Measurements from ENCODE around the gene TTLL11. TPM values are rescaled to one million over a fixed set of nuclear protein-coding genes. Genes with fewer than 3 reads are reported as not detected.

The TTLL11 gene
- total and polyA plus RNA-seq, 4 donors = 12.3 to 21.1 (median 19.1) TPM

DNA sequence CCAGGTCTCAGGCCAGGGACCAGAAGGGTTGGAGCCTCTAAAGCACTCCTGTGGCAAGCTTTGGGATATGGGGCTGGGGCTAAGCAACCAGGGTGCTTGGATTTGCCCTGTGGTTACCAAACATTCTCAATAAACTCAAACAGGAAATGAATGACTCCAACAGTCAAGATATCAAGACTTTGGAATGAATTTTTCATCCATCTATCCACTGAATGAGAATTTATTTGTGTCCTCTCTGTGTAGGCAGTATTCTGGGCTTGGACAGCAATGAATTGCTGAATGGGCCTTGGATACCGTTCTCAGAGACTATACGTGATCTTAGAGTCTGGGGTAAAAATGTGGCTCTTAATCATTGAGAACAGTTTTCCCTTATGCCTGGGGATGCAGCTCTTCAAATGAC is 229.2 kb downstream of the TTLL11 start:
- Histone ChIP-seq H3K27me3 (ENCODE audit: control insufficient read depth, insufficient read depth, low read length) (no peaks in the 10 kb centered on the region), H3K36me3 (ENCODE audit: control insufficient read depth, insufficient read depth, low read length) (peaks cover 5% of the 10 kb centered on the region), H3K27ac (ENCODE audit: low read depth, low read length) (no peak overlapping the region), H3K9me3 (ENCODE audit: control insufficient read depth, insufficient read depth, low read length) (no peaks in the 10 kb centered on the region), H3K4me3 (ENCODE audit: low read depth, low read length) (no peak overlapping the region), H3K4me1 (ENCODE audit: control insufficient read depth, insufficient read depth, low read length) (peaks cover 17% of the 10 kb centered on the region)
- peak in 1 of 6 donors; percentile 40 for DNase-seq (ENCODE audit: low read depth in 4 of 6, low spot score in 6 of 6)
- WGBS (ENCODE audit: insufficient coverage) = 37% methylated on average over 2 of the region's 2 CpGs

- Histone ChIP-seq H3K9me3 (ENCODE audit: control insufficient read depth, insufficient read depth, low read length) (no peaks in the 10 kb centered on the region), H3K4me3 (ENCODE audit: low read depth, low read length) (no peak overlapping the region), H3K27ac (ENCODE audit: low read depth, low read length) (no peak overlapping the region), H3K36me3 (ENCODE audit: control insufficient read depth, insufficient read depth, low read length) (peaks cover 9% of the 10 kb centered on the region), H3K4me1 (ENCODE audit: control insufficient read depth, insufficient read depth, low read length) (peaks cover 30% of the 10 kb centered on the region), H3K27me3 (ENCODE audit: control insufficient read depth, insufficient read depth, low read length) (no peaks in the 10 kb centered on the region)
- DNase-seq (ENCODE audit: low read depth in 4 of 6, low spot score in 6 of 6) = peak in 2 of 6 donors; percentile 56 to 66
- 38% methylated on average over 16 of the region's 19 CpGs for WGBS (ENCODE audit: insufficient coverage)
Measured at GRCh38 chr9:121862371-121863332, 230.5 kb downstream of the TTLL11 start.

DNA sequence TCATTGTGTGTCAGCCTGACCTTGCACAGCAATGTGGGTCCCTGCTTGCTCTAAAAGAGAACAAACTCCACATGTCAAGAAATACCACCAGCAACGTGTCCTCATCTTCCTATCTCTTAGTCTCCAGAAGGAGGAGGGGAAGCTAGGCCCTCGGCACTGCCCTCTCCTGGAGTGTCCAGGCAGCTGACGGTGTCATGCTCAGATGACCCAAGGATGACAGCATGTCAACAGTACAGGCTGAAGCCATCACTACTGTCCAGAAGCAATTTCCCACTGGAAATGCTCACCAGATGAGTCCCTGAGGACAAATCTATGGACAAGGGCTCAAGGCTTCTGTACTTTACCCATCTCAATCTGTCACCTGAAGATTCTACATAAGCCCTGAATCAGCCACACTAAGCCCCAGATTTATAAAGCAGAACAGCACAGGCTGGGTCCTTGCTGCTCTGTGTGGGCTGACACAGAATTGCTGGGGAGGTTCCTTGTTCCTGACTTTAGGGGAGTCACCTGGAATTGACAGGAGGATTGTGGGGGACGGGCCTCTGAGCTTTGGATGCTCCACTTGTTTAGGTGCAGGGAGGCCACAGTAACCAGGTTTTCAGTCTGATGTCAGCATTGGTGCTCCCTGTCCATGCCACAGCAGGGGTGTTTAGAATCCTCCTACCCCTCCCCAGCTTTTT is 231.5 kb downstream of the TTLL11 start:
- WGBS (ENCODE audit: insufficient coverage) = 74% methylated on average over 4 of the region's 4 CpGs
- peaks cover 33% of the 10 kb centered on the region for H3K4me1 ChIP-seq (ENCODE audit: control insufficient read depth, insufficient read depth, low read length)
- H3K36me3 ChIP-seq (ENCODE audit: control insufficient read depth, insufficient read depth, low read length) = peaks cover 9% of the 10 kb centered on the region
- H3K9me3 ChIP-seq (ENCODE audit: control insufficient read depth, insufficient read depth, low read length) = no peaks in the 10 kb centered on the region
- no peak for DNase-seq (ENCODE audit: low read depth in 4 of 6, low spot score in 6 of 6)
- H3K27ac ChIP-seq (ENCODE audit: low read depth, low read length) = no peak overlapping the region
- no peak overlapping the region for H3K4me3 ChIP-seq (ENCODE audit: low read depth, low read length)
- no peaks in the 10 kb centered on the region for H3K27me3 ChIP-seq (ENCODE audit: control insufficient read depth, insufficient read depth, low read length)

- Histone ChIP-seq H3K9me3 (ENCODE audit: control insufficient read depth, insufficient read depth, low read length) (no peaks in the 10 kb centered on the region), H3K4me3 (ENCODE audit: low read depth, low read length) (no peak overlapping the region), H3K4me1 (ENCODE audit: control insufficient read depth, insufficient read depth, low read length) (peaks cover 33% of the 10 kb centered on the region), H3K27ac (ENCODE audit: low read depth, low read length) (no peak overlapping the region), H3K27me3 (ENCODE audit: control insufficient read depth, insufficient read depth, low read length) (no peaks in the 10 kb centered on the region), H3K36me3 (ENCODE audit: control insufficient read depth, insufficient read depth, low read length) (peaks cover 9% of the 10 kb centered on the region)
- WGBS (ENCODE audit: insufficient coverage) = 57% methylated on average over 1 of the region's 2 CpGs
- no peak for DNase-seq (ENCODE audit: low read depth in 4 of 6, low spot score in 6 of 6)
Measured at GRCh38 chr9:121860744-121861143, 232.4 kb downstream of the TTLL11 start.

GRCh38 chr9:121860213-121860612 is 232.9 kb downstream of the TTLL11 start:
- DNase-seq (ENCODE audit: low read depth in 4 of 6, low spot score in 6 of 6) = no peak
- Histone ChIP-seq H3K27me3 (ENCODE audit: control insufficient read depth, insufficient read depth, low read length) (no peaks in the 10 kb centered on the region), H3K36me3 (ENCODE audit: control insufficient read depth, insufficient read depth, low read length) (peaks cover 9% of the 10 kb centered on the region), H3K4me3 (ENCODE audit: low read depth, low read length) (no peak overlapping the region), H3K27ac (ENCODE audit: low read depth, low read length) (no peak overlapping the region), H3K9me3 (ENCODE audit: control insufficient read depth, insufficient read depth, low read length) (no peaks in the 10 kb centered on the region), H3K4me1 (ENCODE audit: control insufficient read depth, insufficient read depth, low read length) (peaks cover 33% of the 10 kb centered on the region)
- WGBS (ENCODE audit: insufficient coverage) = 86% methylated on average over 3 of the region's 3 CpGs

DNA sequence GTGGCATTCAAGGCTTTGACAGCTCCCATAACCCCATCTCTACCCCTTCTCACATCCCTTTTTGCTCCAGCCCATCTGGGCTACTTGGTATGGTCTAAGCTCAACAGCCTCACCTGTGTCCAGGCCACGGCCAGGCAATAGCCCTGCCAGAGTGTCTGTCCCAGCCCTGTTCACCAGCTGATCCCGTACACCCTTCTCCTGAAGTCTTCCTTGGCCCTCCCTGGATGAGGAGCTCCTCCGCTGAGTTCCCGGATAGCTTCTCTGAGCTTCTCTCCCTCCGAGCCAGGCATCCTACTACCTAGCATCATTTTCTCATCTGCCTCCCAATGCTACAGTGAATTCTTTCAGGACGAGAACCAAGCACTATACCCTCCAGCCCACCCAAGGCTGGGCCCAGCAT is 233.5 kb downstream of the TTLL11 start:
- no peak overlapping the region for H3K4me3 ChIP-seq (ENCODE audit: low read depth, low read length)
- 76% methylated on average over 4 of the region's 6 CpGs for WGBS (ENCODE audit: insufficient coverage)
- no peaks in the 10 kb centered on the region for H3K9me3 ChIP-seq (ENCODE audit: control insufficient read depth, insufficient read depth, low read length)
- H3K27ac ChIP-seq (ENCODE audit: low read depth, low read length) = no peak overlapping the region
- H3K36me3 ChIP-seq (ENCODE audit: control insufficient read depth, insufficient read depth, low read length) = peaks cover 9% of the 10 kb centered on the region
- DNase-seq (ENCODE audit: low read depth in 4 of 6, low spot score in 6 of 6) = no peak
- no peaks in the 10 kb centered on the region for H3K27me3 ChIP-seq (ENCODE audit: control insufficient read depth, insufficient read depth, low read length)
- H3K4me1 ChIP-seq (ENCODE audit: control insufficient read depth, insufficient read depth, low read length) = peaks cover 33% of the 10 kb centered on the region

GRCh38 chr9:121858788-121859187 is 234.3 kb downstream of the TTLL11 start:
- peaks cover 33% of the 10 kb centered on the region for H3K4me1 ChIP-seq (ENCODE audit: control insufficient read depth, insufficient read depth, low read length)
- DNase-seq (ENCODE audit: low read depth in 4 of 6, low spot score in 6 of 6) = no peak
- WGBS (ENCODE audit: insufficient coverage) = 92% methylated on average over 6 of the region's 8 CpGs
- no peak overlapping the region for H3K4me3 ChIP-seq (ENCODE audit: low read depth, low read length)
- no peaks in the 10 kb centered on the region for H3K27me3 ChIP-seq (ENCODE audit: control insufficient read depth, insufficient read depth, low read length)
- H3K36me3 ChIP-seq (ENCODE audit: control insufficient read depth, insufficient read depth, low read length) = peaks cover 9% of the 10 kb centered on the region
- H3K9me3 ChIP-seq (ENCODE audit: control insufficient read depth, insufficient read depth, low read length) = no peaks in the 10 kb centered on the region
- H3K27ac ChIP-seq (ENCODE audit: low read depth, low read length) = no peak overlapping the region

GRCh38 chr9:121857928-121858327 is 235.2 kb downstream of the TTLL11 start:
- DNase-seq (ENCODE audit: low read depth in 4 of 6, low spot score in 6 of 6) = peak in 1 of 6 donors; percentile 83
- H3K4me3 ChIP-seq (ENCODE audit: low read depth, low read length) = no peak overlapping the region
- peaks cover 17% of the 10 kb centered on the region for H3K36me3 ChIP-seq (ENCODE audit: control insufficient read depth, insufficient read depth, low read length)
- no peak overlapping the region for H3K27ac ChIP-seq (ENCODE audit: low read depth, low read length)
- peaks cover 33% of the 10 kb centered on the region for H3K4me1 ChIP-seq (ENCODE audit: control insufficient read depth, insufficient read depth, low read length)
- no peaks in the 10 kb centered on the region for H3K9me3 ChIP-seq (ENCODE audit: control insufficient read depth, insufficient read depth, low read length)
- no peaks in the 10 kb centered on the region for H3K27me3 ChIP-seq (ENCODE audit: control insufficient read depth, insufficient read depth, low read length)
- 44% methylated on average over 7 of the region's 9 CpGs for WGBS (ENCODE audit: insufficient coverage)

- peaks cover 17% of the 10 kb centered on the region for H3K36me3 ChIP-seq (ENCODE audit: control insufficient read depth, insufficient read depth, low read length)
- WGBS (ENCODE audit: insufficient coverage) = 53% methylated on average over 3 of the region's 5 CpGs
Measured at GRCh38 chr9:121855476-121855875, 237.6 kb downstream of the TTLL11 start.

More at GRCh38 chr9:121855476-121855875, 237.6 kb downstream of the TTLL11 start:
- H3K27ac ChIP-seq (ENCODE audit: low read depth, low read length) = no peak overlapping the region
- no peak for DNase-seq (ENCODE audit: low read depth in 4 of 6, low spot score in 6 of 6)
- H3K4me3 ChIP-seq (ENCODE audit: low read depth, low read length) = no peak overlapping the region
- H3K4me1 ChIP-seq (ENCODE audit: control insufficient read depth, insufficient read depth, low read length) = peaks cover 40% of the 10 kb centered on the region
- H3K27me3 ChIP-seq (ENCODE audit: control insufficient read depth, insufficient read depth, low read length) = no peaks in the 10 kb centered on the region
- H3K9me3 ChIP-seq (ENCODE audit: control insufficient read depth, insufficient read depth, low read length) = no peaks in the 10 kb centered on the region

Data from spinal cord (tissue), 10 donors.